NCI-H510A treated with DMSO at 0.1 percent for 48 hours (cell line): ENCODE data around the gene KRT26.
"Not testable (repeated sequence)": the region's sequence is repeated elsewhere in the genome, so short reads cannot be mapped to it uniquely, and the experiment has no call there.

Experiments
- DNase-seq: peaks from one replicate; lab custom pipeline; 2025; lab: John Stamatoyannopoulos, UW

Gene KRT26

GRCh38 chr17:40794466-40794865 is 22.5 kb upstream of the KRT26 start:
- no peak for DNase-seq

- peak; percentile 68 for DNase-seq
Observed at GRCh38 chr17:40793832-40794231, 21.8 kb upstream of the KRT26 start.

- no peak for DNase-seq
Observed at GRCh38 chr17:40791787-40792436, 19.9 kb upstream of the KRT26 start.

GRCh38 chr17:40791111-40791510 is 19.1 kb upstream of the KRT26 start:
- DNase-seq, result no peak

DNA sequence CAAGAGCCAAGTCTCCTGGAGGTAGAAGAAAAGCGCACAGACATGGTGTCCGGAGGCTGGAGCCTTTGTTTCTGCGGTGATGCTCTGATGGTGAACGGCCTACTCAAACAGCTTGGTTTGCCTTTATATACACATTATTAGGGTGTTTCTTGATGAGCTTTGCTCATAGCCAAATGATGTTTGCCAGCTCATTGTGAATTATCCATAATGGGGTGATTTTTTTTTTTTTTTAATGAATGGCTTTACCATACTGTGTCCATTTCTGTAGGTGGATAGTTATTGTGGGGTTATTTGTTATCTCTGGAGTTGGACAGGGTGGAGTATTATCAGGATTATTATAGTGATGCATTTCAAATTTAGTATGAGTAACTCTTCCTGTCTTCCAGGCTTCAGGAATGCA is 10.4 kb upstream of the KRT26 start, which contains the start of gene KRT27:
Gene KRT27, minus strand, starts transcription at position 101 of the 400 bp plus-strand sequence. Its CDS starts 57 bp downstream, at position 44.
- DNase-seq, result no peak

GRCh38 chr17:40779181-40779909 is 7.3 kb upstream of the KRT26 start:
- peak; percentile 44 for DNase-seq

GRCh38 chr17:40778461-40778860 is 6.5 kb upstream of the KRT26 start:
- no peak for DNase-seq

- DNase-seq, result no peak
Observed at GRCh38 chr17:40777971-40778370, 6.0 kb upstream of the KRT26 start.

GRCh38 chr17:40777459-40777858 is 5.5 kb upstream of the KRT26 start:
- DNase-seq, result no peak

DNA sequence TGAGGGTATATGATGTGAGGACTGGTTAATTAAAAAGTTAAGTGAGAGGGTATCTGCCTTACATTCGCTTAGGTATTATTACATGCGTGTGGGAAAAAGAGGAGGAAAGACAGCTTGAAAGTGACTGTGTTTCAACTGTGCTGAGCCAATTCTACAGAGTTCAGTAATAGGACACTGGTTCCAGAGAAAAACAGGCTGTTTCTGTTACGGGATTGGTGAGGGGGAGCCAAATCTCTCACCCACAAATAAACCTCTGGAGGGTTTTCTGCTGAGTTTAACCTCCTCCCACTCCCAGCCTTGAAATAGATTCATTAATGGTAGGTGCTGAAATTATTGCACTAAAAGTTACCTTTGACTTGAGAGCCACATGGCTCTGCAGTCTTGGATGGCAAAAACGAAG is 3.9 kb upstream of the KRT26 start:
- DNase-seq, result no peak

DNA sequence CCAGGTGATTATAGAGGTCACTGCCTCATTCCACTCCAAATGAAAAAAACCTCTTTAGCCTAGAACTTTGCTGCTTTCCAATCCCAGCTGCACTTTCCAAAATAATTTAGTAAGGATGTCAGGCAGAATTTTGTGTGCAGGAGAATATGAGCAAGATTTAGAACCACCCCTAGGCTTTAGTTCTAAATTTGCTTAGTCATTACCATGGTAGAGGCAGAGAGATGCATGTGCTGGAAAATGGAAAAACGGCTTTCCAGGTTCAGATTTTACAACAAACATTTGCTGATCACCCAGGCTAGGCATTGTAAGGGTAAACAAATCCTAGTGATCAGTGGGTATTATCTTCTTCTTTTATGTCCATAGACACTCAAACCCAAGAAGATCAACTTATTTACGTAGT is 6.3 kb downstream of the KRT26 start:
- DNase-seq, result no peak

DNA sequence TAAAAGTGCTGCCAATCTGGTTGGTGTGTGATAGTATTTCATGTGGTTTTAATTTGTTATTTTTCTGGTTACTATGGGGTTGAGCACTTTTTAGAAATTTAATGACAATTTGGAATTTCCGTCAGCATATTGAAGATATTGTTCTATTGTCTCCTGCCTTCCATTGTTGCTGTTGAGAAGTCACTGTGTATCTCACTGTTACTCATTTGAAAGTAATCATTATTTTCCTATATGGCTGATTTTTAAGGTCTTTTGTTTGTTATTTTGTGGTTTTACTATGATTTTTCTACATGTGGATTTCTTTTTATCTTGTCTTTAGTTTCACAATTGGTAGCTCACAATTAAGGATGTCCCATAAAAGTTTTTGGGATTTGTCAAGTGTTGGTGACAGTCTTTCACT is 8.2 kb downstream of the KRT26 start:
- no peak for DNase-seq

GRCh38 chr17:40760105-40761016 is 11.6 kb downstream of the KRT26 start:
- DNase-seq, result no peak

DNA sequence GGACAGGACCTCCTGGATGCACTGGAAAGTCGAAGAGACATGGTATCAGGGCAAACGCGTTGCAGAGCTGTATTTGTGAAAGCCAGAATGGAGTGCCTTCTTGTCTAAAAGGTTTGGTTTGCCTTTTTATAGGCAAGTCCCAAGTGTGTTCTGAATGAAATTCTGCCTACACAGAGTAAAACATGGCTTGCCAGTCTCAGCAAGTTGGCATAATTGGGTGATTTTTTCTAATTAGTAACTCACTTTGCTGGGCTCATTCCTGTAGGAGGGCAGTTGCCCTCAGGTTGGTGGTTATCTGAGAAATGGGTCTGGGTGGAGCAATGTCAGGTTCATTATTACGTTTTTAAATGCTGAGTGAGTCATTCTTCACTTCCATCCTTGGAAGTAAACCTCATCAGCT is 16.8 kb downstream of the KRT26 start, which contains the start of gene KRT25:
Gene KRT25, minus strand, starts transcription at position 101 of the 400 bp plus-strand sequence. Its CDS starts 60 bp downstream, at position 41.
- no peak for DNase-seq

DNA sequence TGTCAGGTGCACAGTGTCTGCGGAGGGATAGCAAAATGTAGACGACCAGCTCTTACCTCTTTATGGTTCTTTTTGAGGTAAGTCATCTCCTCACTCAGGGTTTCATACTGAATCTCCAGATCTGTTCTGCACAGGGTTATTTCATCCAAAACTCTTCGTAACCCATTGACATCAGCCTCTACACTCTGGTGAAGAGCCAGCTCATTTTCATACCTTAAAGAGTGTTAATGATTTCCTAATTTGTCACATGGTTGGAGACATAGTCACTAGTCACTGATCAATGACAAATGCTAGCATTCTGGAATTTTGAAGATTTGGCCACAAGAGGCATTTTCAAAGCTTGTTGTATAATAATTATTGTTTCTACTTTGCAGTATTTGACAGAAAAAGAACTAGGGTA is 18.2 kb downstream of the KRT26 start:
- DNase-seq, result no peak

- no peak for DNase-seq
Observed at GRCh38 chr17:40751065-40751464, 20.9 kb downstream of the KRT26 start.

DNA sequence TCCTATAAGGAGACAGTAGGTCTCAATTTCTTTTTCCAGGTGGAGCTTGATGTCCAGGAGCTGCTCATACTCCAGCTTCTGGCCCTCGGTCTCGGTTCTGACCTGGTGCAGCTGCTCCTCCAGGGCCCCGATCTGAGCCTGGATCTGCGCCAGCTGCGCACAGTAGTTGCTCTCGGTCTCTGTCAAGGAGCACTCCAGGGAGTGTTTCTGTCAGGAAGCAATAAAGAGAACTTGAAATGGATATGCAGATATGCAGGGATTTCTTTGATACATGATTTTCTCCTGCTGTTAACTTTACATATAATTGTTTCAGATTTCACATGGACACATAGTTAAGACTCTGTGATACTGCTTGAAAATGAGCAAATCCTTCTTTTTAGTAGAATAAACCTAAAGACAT is 21.6 kb downstream of the KRT26 start:
- DNase-seq, result no peak

GRCh38 chr17:40748666-40749065 is 23.3 kb downstream of the KRT26 start:
- DNase-seq, result not testable (repeated sequence)

DNA sequence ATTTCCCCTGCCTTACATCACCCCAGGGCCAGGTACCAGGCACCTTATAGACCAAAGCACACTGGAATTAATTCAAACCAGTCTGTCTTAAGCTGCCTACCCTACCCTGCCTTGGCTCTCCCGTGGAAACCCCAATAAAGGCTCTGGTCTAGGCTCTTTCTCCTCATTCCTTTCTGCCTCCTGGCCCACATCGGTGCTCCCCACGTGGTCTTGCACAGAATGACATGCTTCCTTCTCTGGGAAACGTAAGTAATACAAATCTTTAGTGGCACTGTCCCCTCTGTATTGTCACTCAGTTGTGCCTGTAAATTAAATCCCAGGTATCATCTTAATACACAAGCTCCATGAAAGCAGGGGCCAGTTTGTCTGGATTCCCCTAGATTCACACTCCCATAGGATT is 33.4 kb downstream of the KRT26 start:
- DNase-seq, result no peak

- no peak for DNase-seq
Observed at GRCh38 chr17:40735016-40735415, 37.0 kb downstream of the KRT26 start.

DNA sequence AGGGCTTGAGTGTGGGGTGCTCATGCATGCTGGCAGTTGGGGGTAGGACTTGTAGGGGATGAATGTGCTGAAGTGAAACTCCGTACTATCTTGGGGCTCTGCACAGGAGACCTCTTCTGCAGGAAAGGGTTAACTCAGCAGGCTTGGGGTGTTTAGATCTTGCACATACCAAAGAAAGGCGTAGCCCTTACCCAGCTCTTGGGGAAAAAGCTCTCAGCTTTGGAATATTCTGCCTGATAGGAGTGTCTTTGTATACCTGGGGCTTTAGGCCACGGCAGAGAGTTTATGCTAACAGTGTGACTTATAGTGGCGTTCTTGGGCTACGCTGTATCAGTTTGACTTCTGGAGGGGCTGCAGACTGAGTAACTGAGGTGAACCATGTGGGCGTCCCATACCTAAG is 38.0 kb downstream of the KRT26 start:
- no peak for DNase-seq

DNA sequence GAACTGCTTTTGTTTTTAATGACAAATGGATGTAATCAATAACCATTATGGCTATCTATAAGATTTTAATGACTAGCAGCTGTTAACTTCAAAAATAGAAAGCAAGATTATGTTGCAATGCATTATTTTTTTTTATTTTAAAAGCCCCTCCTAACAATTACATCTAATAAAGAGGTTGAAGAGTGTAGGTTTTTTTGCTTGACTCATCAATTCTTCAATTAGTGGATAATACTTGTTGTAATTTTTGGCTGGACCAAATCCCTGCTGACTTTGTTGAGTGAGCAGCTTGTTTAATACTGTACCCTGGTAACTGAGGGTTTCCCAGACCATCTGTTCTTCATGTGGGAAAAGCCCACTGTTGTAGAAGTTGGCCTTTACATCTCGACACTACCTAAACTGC is 41.0 kb downstream of the KRT26 start:
- no peak for DNase-seq
